GM10847 (cell line): Measurements from ENCODE around the gene GALNT17.

Source experiments
- POLR2A ChIP-seq: IDR thresholded peaks from 2 replicates; pipeline ENCODE4 v1.6.1; 2011; ENCODE audit not compliant: insufficient read length; ENCODE audit errors: extremely low read depth

GALNT17 gene

GRCh38 chr7:71206184-71206583, 74.2 kb downstream of the GALNT17 start:
- no peak for TF ChIP-seq POLR2A

- TF ChIP-seq POLR2A, result no peak
These were observed 76.9 kb downstream of the GALNT17 start for GRCh38 chr7:71208881-71209280.

DNA sequence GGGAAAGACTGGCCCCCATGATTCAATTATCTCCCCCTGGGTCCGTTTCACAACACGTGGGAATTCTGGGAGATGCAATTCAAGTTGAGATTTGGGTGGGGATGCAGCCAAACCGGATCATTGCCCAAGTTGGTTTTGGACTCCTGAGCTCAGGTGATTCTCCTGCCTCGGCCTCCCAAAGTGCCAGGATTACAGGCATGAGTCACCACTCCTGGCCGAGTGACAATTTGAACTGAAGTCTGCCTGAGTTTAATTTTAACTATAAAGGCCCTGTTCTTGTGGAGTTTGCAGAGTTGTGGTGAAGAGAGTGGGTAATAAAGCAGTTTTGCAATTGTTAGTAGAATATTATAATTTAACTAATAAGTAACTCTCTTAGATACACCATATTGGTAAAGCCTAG, 78.3 kb downstream of the GALNT17 start:
- TF ChIP-seq POLR2A, result no peak

DNA sequence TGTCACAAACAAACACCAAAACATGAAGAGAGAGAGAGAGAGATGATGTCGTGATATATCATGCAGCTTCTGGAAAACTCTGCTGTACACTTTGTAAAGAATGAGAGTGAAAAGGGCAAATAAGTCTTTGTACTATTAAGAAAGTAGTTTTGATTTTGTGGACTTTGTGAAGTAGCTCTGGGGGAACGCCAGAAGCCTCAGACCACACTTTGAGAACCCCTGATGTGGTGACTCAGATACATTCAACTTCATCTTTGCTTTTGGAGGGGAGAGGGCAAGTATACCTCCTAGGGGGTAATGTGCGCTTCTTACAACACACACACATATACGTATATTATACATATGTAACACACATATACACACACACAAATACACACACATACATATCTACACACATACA, 84.3 kb downstream of the GALNT17 start:
- no peak for TF ChIP-seq POLR2A

- TF ChIP-seq POLR2A, result no peak
These were observed 88.3 kb downstream of the GALNT17 start for GRCh38 chr7:71220210-71220695.

- no peak for TF ChIP-seq POLR2A
These were observed 89.1 kb downstream of the GALNT17 start for GRCh38 chr7:71221049-71221448.

DNA sequence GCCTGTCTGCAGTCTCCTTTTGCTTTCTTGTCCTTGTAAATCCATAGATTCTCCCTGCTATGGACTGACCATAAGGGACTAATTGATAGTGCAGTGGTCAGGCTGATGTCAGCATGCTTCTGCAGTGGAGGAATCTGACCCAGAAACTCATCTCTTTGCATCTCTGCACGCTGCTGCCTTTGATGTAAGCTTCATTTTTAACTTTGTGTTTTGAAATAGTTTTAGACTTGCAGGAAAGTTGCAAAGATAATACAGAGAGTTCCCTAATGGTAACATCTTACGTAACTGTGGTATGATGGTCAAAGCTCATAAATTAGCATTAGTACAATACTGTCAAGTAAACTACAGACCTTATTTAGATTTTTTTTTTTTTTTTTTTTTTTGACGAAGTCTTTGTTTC, 89.6 kb downstream of the GALNT17 start:
- no peak for TF ChIP-seq POLR2A

GRCh38 chr7:71227126-71227525, 95.2 kb downstream of the GALNT17 start:
- no peak for TF ChIP-seq POLR2A

- TF ChIP-seq POLR2A, result no peak
These were observed 97.2 kb downstream of the GALNT17 start for GRCh38 chr7:71229148-71229547.

- TF ChIP-seq POLR2A, result no peak
These were observed 97.8 kb downstream of the GALNT17 start for GRCh38 chr7:71229699-71230098.

DNA sequence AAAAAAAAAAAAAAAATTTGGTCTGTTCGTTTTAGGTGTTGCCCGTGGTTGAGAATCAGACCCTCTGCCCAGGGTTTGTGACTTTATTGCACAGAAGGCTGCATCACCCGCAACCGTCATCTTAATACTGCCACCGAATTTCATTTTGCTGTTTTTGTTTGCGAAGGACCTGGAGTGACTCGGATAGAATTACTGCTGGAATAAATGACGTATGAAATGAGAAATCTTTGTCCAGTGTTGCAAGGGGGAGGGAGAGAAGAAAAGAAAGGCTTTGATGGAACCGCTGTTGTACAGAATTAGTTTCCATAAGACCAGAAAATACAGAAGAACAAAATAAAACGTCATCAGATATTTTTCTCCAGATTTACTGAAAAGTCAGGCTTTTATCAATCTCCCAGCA, 103.3 kb downstream of the GALNT17 start:
- no peak for TF ChIP-seq POLR2A

DNA sequence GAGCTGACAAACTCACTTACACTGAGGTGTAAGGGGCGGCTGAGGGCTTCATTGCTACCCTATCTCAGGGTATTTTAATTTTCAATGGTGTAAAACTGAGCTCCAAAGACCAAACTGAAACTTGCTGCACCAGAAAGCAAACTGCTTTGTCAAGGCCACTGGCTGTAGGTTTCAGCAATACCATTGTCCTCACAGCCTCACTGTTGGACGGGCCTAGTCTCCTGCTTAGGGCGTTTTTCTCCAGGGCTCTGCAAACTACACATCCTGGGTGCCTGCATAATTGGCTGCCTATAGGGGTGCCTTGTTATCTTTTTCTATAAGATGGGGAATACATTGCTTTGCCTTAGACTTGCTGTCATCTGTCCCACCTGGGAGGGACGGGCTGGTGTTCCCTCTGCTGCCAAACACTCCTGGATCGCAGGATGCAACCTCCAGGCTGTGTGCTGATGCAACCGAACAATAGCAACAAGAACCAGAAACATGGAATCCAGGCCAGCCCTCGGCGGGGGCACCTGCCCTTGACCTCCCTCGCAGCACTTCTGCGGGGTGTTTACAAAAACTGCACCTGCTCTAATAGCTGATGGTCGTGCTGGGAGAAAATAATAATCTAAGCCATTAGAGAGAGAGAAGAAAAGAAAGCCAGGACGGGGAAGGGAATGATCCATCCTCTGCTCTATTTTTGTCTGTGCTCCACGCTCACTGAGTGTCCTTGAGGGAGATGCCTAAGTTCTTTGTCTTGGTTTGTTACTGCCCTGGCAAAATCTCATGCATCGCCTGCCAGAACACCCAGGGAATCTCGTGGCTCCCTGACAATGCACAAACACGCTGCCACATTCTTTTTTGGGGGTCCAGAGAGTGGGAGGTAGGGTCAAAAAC, 104.5 kb downstream of the GALNT17 start:
- no peak for TF ChIP-seq POLR2A

GRCh38 chr7:71237945-71238344, 106.0 kb downstream of the GALNT17 start:
- TF ChIP-seq POLR2A, result no peak

GRCh38 chr7:71238581-71239295, 106.8 kb downstream of the GALNT17 start:
- no peak for TF ChIP-seq POLR2A

DNA sequence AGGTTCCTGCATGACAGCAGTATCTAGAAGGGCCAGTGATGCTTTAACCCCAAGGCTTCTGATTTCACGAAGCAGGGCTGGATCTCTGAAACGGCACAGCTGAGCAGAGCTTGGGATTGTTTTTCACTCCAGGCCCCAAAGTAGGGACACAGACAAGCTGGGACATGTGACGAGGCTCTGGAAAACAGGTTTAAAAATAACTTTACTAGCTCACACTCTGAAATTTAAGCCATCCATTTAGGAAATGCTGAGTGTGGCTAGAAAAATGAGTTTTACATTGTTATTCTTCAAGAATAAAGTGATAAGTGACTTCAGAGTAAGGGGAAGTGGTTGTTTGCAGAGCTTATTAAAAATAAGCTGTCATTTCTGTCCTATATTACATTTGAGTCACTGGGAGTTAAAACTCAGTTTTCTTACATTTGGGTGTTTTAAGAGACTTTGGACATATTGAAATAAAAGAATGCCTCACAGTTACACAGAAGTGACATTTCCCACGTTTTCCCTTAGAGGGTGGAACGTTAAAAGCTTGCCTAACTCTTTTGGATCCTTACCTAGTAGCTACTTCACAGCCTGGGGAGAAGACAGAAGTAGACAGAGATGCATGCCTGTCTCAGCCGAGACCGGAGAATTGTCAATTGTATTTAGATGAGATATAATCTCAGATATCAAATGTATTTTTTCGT, 107.8 kb downstream of the GALNT17 start:
- TF ChIP-seq POLR2A, result no peak
